Kidney (tissue), 14 donors: ENCODE results near the gene WDR55. TPM values are rescaled to one million over a fixed set of nuclear protein-coding genes. Genes with fewer than 3 reads are reported as not detected.
"Not testable (repeated sequence)": the region's sequence is repeated elsewhere in the genome, so short reads cannot be mapped to it uniquely, and the experiment has no call there.

Source experiments
- DNase-seq, 5 donors: peaks; one replicate each; pipeline ENCODE4 v3.0.0-alpha.2; 2013 to 2020
- FAIRE-seq: peaks from 2 replicates; lab custom pipeline; 2012; peaks lifted over from hg19 to GRCh38; lab: Jason Lieb, UNC
- H3K27ac ChIP-seq, 2 donors: one replicate each; pipeline ENCODE4 v1.7.0; 2013; ENCODE audit warnings: low read depth in 2 of 2, low read length in 2 of 2, inconsistent platforms in 1 of 2
- H3K27me3 ChIP-seq: one replicate; pipeline ENCODE4 v1.7.1; 2013; ENCODE audit warnings: low read length, inconsistent platforms; ENCODE audit not compliant: control insufficient read depth, insufficient read depth
- H3K36me3 ChIP-seq, 3 donors: one replicate each; pipeline versions ENCODE4 v1.7.0 to v1.7.1; 2013; ENCODE audit warnings: low read length in 3 of 3, control low read depth in 1 of 3, inconsistent platforms in 1 of 3; ENCODE audit not compliant: insufficient read depth in 3 of 3, control insufficient read depth in 2 of 3
- H3K4me1 ChIP-seq, 3 donors: one replicate each; pipeline versions ENCODE4 v1.7.0 to v1.7.1; 2013; ENCODE audit warnings: low read length in 3 of 3, inconsistent platforms in 1 of 3, low read depth in 1 of 3; ENCODE audit not compliant: control insufficient read depth in 2 of 3, insufficient read depth in 2 of 3
- H3K4me3 ChIP-seq, 3 donors: one replicate each; pipeline versions ENCODE4 v1.7.0 to v1.8.1; 2013; ENCODE audit warnings: low read length in 3 of 3, control low read depth in 1 of 3, inconsistent platforms in 1 of 3
- H3K9ac ChIP-seq, 3 donors: one replicate each; pipeline versions ENCODE4 v1.7.0 to v1.7.1; 2013; ENCODE audit warnings: low read length in 3 of 3, control low read depth in 1 of 3, inconsistent platforms in 1 of 3
- H3K9me3 ChIP-seq, 3 donors: one replicate each; pipeline versions ENCODE4 v1.7.0 to v1.7.1; 2013; ENCODE audit warnings: low read length in 3 of 3, control low read depth in 1 of 3, inconsistent platforms in 1 of 3; ENCODE audit not compliant: control insufficient read depth in 2 of 3, insufficient read depth in 1 of 3
- intact Hi-C: fragments of 100-400 bp; cut with DNase I; formaldehyde crosslinking; loops from one replicate; pipeline ENCODE4 v1.11.1; 2022
- polyA plus RNA-seq: library from polyadenylated mRNA; stranded (reverse); fragments of 350-450 nt; fragmentation: Illumina TruSeq; extraction: RNeasy Lipid Tissue Mini Kit (QIAGEN cat#74804); gene quantifications from one replicate; pipeline ENCODE4 v1.2.3, GENCODE V29; 2014; ENCODE audit warnings: low read depth, low replicate concordance; ENCODE audit not compliant: insufficient read depth
- total RNA-seq: library from RNA; stranded (reverse); fragmentation: NEBNext Ultra II Directional; extraction: Animal tissue kit (Norgen Biotek cat#: 25700); gene quantifications from one replicate; pipeline ENCODE4 v1.2.1, GENCODE V29; 2021
- TF ChIP-seq, protein P1 (sequence below): IDR thresholded peaks from 3 replicates; pipeline ENCODE4 v1.5.1; 2012; ENCODE audit warnings: mild to moderate bottlenecking, moderate library complexity, borderline replicate concordance; ENCODE audit not compliant: insufficient read depth; ENCODE audit errors: extremely low read depth
- donor health status: control.
- donor health status: control.
- donor health status: control.
- donor health status: control.
- donor health status: control.
- donor health status: DM: yes; HTN: yes; CAD: no.
- donor health status: Normal renal cell carcinoma (clear cell type).

Gene WDR55
- total and polyA plus RNA-seq, 2 donors from 2014 or later, result 13.7 to 20.8 TPM

DNA sequence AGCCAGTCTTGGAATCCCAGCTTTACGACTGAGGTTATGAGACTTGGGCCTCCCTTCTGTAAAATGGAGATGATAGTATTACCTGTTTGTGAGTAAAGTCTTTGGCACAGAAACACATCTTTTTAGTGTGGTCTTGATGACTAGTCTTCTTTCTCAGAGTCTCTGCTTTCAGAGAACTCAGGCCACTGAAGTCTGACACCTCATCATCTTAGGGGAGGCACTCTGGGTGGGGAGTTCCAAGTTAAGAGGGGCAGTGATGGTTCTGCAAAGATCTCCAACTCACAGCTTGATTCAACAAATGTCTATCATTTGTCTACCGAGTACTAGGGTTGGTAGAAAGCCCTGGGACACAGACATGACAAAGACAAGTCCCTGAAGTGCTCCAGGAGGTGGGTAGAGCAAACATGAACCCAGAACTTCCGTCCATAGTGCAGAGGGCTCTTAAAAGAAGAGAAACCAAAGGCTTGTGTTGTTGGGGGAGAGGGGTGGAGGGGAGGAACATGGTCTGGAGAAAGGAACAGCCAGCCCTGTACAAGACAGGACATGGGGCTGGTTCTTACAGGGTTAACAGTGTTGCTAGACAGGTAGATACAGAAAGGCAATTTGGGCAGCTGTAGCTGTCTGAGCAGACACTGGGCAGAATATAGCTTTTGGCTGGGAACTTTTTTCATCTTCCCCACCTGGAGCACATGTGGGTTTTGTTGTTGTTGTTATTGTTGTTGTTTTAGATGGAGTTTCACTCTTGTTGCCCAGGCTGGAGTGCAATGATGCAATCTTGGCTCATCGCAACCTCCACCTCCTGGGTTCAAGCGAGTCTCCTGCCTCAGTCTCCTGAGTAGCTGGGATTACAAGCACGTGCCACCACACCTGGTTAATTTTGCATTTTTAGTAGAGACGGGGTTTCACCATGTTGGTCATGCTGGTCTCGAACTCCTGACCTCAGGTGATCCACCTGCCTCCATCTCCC lies 29.1 kb upstream of the WDR55 start:
- TF ChIP-seq, protein P1, sequence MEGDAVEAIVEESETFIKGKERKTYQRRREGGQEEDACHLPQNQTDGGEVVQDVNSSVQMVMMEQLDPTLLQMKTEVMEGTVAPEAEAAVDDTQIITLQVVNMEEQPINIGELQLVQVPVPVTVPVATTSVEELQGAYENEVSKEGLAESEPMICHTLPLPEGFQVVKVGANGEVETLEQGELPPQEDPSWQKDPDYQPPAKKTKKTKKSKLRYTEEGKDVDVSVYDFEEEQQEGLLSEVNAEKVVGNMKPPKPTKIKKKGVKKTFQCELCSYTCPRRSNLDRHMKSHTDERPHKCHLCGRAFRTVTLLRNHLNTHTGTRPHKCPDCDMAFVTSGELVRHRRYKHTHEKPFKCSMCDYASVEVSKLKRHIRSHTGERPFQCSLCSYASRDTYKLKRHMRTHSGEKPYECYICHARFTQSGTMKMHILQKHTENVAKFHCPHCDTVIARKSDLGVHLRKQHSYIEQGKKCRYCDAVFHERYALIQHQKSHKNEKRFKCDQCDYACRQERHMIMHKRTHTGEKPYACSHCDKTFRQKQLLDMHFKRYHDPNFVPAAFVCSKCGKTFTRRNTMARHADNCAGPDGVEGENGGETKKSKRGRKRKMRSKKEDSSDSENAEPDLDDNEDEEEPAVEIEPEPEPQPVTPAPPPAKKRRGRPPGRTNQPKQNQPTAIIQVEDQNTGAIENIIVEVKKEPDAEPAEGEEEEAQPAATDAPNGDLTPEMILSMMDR, result no peak
- H3K36me3 ChIP-seq, result no peaks in the 10 kb centered on the region
- no peak overlapping the region for H3K4me3 ChIP-seq
- peaks cover 0 to 22% (median 3%) of the 10 kb centered on the region in 3 donors for H3K4me1 ChIP-seq
- H3K9me3 ChIP-seq, result no peaks in the 10 kb centered on the region
- intact Hi-C loops, result no loop called here
- no peak for DNase-seq
- H3K27ac ChIP-seq, result no peak overlapping the region
- FAIRE-seq, result no peak
- H3K9ac ChIP-seq, result no peak overlapping the region
- H3K27me3 ChIP-seq, result peaks cover 7% of the 10 kb centered on the region

DNA sequence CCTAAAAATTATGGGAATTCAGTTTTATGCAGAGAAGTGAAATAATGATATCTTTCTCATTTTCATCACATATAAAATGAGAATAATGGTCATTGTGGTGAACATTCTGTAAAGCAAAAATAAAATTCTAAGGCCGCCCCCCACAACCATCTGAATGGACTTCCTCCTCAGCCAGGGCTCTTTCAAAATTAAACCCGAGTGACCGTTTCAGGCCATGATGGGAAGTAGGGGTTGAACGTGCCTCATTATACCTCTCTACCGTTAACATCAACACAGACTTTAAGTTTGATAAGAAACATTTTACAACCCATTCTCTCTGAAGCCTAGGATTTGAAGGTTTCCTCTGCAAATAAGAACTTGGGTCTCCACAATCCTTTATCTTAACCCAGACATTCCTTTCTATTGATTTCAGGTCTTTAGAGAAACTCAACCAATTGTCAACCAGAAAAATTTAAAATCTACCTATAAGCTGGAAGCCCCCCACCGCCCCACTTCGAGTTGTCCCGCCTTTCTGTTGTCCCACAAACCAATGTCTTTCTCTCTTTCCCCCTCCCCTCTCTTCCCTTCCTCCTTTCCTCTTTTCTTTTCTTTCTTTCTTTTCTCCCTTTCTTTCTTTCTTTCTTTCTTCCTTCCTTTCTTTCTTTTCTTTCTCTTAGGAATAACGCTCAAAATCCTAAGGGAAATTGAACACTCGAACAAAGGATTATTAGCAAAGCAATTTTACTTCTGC lies 27.2 kb upstream of the WDR55 start:
- intact Hi-C loops, result no loop called here
- no peak overlapping the region for H3K9ac ChIP-seq
- H3K4me3 ChIP-seq, result no peak overlapping the region
- no peak overlapping the region for H3K27ac ChIP-seq
- TF ChIP-seq, protein P1, result no peak
- no peaks in the 10 kb centered on the region for H3K9me3 ChIP-seq
- DNase-seq (no peak), FAIRE-seq (no peak)
- H3K36me3 ChIP-seq, result peaks cover 0 to under 1% (median 0%) of the 10 kb centered on the region in 3 donors
- peaks cover 0 to 13% (median 3%) of the 10 kb centered on the region in 3 donors for H3K4me1 ChIP-seq
- peaks cover 7% of the 10 kb centered on the region for H3K27me3 ChIP-seq

DNA sequence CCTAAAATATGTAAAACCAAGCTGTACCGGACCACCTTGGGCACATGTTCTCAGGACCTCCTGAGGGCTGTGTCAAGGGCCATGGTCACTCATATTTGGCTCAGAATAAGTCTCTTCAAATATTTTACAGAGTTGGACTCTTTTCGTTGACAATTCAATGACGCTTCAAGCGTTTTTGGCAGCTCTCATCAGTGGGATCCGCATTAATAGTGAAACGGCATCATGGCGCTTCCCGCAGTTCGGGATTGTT lies 25.9 kb upstream of the WDR55 start:
- H3K36me3 ChIP-seq, H3K9me3 ChIP-seq, H3K4me1 ChIP-seq, FAIRE-seq, intact Hi-C loops, H3K27me3 ChIP-seq, DNase-seq: not testable (repeated sequence)
- H3K4me3 ChIP-seq, result peak overlapping the region; percentile 67 to 82 (median 79)
- peak overlapping the region; percentile 76 to 95 for H3K27ac ChIP-seq
- H3K9ac ChIP-seq, result peak overlapping the region; percentile 41 to 43 (median 42)
